Tibial artery (tissue), 4 donors: ENCODE data around the gene THADA.

Experiments used
- DNase-seq, 2 donors: peaks; one replicate each; pipeline ENCODE4 v3.0.0-alpha.2; 2019
- H3K27ac ChIP-seq, 2 donors: fragments of 200-600 bp; sonication (generic) in 1 of 2; 1 replicate in 1 of 2; 2 replicates in 1 of 2; pipeline ENCODE4 v1.5.1; 2018 to 2019; ENCODE audit warnings: mild to moderate bottlenecking in 1 of 2
- H3K27me3 ChIP-seq, 2 donors: fragments of 200-600 bp; sonication (generic) in 1 of 2; one replicate each; pipeline versions ENCODE4 v1.5.1 to v1.6.0; 2016 to 2019
- H3K36me3 ChIP-seq, 3 donors: fragments of 200-600 bp; sonication (generic) in 2 of 3; one replicate each; pipeline ENCODE4 v1.5.1; 2016 to 2019; ENCODE audit warnings: mild to moderate bottlenecking in 2 of 3
- H3K4me1 ChIP-seq, 4 donors: fragments of 200-600 bp; sonication (generic) in 2 of 4; 1 replicate in 3 of 4; 2 replicates in 1 of 4; pipeline ENCODE4 v1.5.1; 2016 to 2019
- H3K4me3 ChIP-seq, 2 donors: fragments of 200-600 bp; sonication (generic) in 1 of 2; 1 replicate in 1 of 2; 2 replicates in 1 of 2; pipeline ENCODE4 v1.5.1; 2018 to 2019; ENCODE audit warnings: mild to moderate bottlenecking in 2 of 2
- H3K9me3 ChIP-seq, 3 donors: fragments of 200-600 bp; sonication (generic) in 1 of 3; one replicate each; pipeline ENCODE4 v1.5.1; 2016 to 2019
- intact Hi-C: fragments of 100-400 bp; cut with DNase I; formaldehyde crosslinking; loops from one replicate; pipeline ENCODE4 v1.15.0; 2023; ENCODE audit warnings: low total_unique reads
- TF ChIP-seq, protein P1 (sequence below), 2 experiments: fragments of 200-600 bp in 1 of 2; fragments of 450-650 bp in 1 of 2; IDR thresholded peaks; one replicate each; pipeline ENCODE4 v1.5.1; 2017 to 2019; ENCODE audit warnings: antibody characterized with exemption in 2 of 2, mild to moderate bottlenecking in 1 of 2, moderate library complexity in 1 of 2

THADA gene

DNA sequence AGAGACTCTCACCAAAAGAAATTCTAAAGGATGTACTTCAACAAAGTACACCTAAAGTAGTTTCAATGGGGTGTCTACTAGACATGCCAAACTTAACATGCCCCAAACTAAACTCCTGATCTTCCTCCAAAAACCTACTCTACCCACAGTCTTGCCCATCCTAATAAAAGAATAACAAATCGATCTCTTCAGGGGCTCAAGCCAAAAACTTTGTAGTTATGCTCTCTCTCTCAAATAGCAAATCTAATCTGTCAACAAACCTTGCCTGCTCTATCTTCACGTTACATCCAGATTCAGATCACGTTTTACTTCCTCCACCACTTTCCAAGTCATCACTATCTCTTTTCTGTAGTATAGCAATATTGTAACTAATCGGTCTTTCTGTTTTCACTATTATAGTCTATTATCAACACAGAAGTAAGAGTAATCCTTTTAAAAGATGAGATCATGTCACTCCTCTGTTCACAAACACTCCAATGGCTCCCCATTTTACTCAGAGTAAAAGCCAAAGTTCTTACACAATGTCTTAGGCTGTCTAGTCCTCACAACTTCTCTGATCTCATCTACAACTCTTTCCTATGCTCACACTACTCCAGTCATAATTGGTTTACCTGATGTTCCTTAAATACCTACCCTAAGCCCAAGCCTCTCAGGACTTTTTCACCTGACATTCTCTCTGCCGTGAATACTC is 79.9 kb downstream of the THADA start:
- no peaks in the 10 kb centered on the region for H3K36me3 ChIP-seq
- intact Hi-C loops = no loop called here
- peaks cover 0 to 86% (median 56%) of the 10 kb centered on the region in 4 donors for H3K4me1 ChIP-seq
- H3K4me3 ChIP-seq = no peak overlapping the region
- H3K9me3 ChIP-seq = no peaks in the 10 kb centered on the region
- TF ChIP-seq, protein P1, sequence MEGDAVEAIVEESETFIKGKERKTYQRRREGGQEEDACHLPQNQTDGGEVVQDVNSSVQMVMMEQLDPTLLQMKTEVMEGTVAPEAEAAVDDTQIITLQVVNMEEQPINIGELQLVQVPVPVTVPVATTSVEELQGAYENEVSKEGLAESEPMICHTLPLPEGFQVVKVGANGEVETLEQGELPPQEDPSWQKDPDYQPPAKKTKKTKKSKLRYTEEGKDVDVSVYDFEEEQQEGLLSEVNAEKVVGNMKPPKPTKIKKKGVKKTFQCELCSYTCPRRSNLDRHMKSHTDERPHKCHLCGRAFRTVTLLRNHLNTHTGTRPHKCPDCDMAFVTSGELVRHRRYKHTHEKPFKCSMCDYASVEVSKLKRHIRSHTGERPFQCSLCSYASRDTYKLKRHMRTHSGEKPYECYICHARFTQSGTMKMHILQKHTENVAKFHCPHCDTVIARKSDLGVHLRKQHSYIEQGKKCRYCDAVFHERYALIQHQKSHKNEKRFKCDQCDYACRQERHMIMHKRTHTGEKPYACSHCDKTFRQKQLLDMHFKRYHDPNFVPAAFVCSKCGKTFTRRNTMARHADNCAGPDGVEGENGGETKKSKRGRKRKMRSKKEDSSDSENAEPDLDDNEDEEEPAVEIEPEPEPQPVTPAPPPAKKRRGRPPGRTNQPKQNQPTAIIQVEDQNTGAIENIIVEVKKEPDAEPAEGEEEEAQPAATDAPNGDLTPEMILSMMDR (IDR thresholded peaks at IDR 0.05) = no peak
- DNase-seq = no peak
- no peaks in the 10 kb centered on the region for H3K27me3 ChIP-seq
- peak overlapping the region; percentile 74 to 84 for H3K27ac ChIP-seq

DNA sequence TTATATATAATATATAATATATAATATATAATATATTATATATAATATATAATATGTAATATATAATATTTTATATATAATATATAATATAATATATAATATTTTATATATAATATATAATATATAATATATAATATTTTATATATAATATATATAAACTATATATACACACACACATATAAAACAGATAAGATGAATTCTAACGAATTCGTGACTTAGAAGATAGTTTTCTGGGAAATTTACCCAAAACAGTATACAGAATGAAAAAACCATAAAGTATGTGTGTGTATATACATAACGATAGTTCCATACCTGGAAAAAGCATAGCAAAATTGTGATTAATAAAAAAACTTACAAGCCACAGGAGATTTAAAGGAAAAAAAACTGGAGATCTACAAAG is 80.6 kb downstream of the THADA start:
- H3K4me1 ChIP-seq = peaks cover 0 to 81% (median 53%) of the 10 kb centered on the region in 4 donors
- intact Hi-C loops = no loop called here

DNA sequence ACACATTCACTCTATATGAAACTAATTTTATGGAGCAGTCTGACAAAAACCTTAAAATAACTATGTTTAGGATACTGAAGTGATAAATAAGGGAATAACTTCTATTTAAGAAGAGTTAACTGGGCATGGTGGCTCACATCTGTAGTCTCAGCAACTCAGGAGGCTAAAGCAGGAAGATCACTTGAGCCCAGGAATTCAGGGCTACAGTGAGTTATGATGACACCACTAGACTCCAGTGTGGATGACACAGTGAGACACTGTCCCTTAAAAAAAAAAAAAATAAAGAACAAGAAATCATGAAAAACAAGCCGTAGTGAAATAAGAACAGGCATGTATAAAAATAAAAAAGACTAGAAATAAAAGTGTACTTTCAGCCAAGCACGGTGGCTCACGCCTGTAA is 82.0 kb downstream of the THADA start:
- no peaks in the 10 kb centered on the region for H3K9me3 ChIP-seq
- intact Hi-C loops = no loop called here
- peaks cover 0 to 67% (median 40%) of the 10 kb centered on the region in 4 donors for H3K4me1 ChIP-seq
- H3K27ac ChIP-seq = peak overlapping the region; percentile 62 to 65
- H3K27me3 ChIP-seq = no peaks in the 10 kb centered on the region
- TF ChIP-seq, protein P1 (IDR thresholded peaks at IDR 0.05) = no peak
- H3K4me3 ChIP-seq = no peak overlapping the region
- H3K36me3 ChIP-seq = no peaks in the 10 kb centered on the region
- no peak for DNase-seq

More for the DNA sequence above, 80.6 kb downstream of the THADA start:
- Histone ChIP-seq H3K4me3 (no peak overlapping the region), H3K27me3 (no peaks in the 10 kb centered on the region), H3K9me3 (no peaks in the 10 kb centered on the region), H3K27ac (peak overlapping the region; percentile 74 to 84), H3K36me3 (no peaks in the 10 kb centered on the region)
- TF ChIP-seq, protein P1 (IDR thresholded peaks at IDR 0.05) = no peak
- no peak for DNase-seq

DNA sequence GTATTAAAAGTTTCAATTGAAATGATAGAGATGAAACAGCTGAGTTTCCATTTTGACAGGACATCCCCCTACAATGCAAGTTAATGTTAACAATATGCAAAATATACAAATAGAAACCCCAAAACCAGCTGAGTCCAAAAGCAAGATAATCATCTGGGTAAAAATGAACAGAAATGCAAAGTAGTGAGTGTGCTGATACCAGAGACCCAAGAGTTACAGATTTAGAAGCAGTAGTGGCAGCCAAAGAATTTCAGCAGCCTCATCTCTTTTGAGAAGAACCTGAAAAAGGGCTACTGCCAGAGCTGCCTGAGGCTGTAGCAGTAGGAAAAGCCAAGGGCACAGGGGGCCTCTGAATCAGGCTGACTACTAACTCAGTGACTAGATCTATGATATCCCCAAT is 82.6 kb downstream of the THADA start:
- Histone ChIP-seq H3K9me3 (no peaks in the 10 kb centered on the region), H3K36me3 (peaks cover 0 to 4% (median 0%) of the 10 kb centered on the region in 3 donors), H3K4me3 (no peak overlapping the region), H3K4me1 (peaks cover 0 to 61% (median 35%) of the 10 kb centered on the region in 4 donors), H3K27ac (peak overlapping the region; percentile 62 to 65), H3K27me3 (no peaks in the 10 kb centered on the region)
- TF ChIP-seq, protein P1 (IDR thresholded peaks at IDR 0.05) = no peak
- no peak for DNase-seq
- intact Hi-C loops = no loop called here

DNA sequence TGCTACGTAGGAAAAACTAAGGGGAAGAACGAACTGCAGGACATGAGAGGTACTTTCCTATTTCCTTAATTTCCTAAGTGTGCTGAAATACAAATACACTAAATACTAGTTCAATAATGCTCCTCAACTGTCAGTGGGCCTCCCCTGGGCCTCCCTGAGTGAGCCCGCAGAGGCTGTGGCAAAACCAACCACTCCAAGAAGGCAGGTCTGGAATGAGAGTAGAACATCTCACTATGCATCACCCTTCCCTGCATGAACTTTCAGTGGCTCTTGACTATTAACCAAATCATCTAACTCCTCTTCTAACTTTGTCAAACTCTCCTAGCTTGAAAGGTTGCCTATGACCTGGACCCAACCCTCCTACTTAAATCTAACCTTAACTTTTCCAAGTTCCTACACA is 84.6 kb downstream of the THADA start:
- H3K9me3 ChIP-seq = no peaks in the 10 kb centered on the region
- peak overlapping the region; percentile 62 to 65 for H3K27ac ChIP-seq
- TF ChIP-seq, protein P1 (IDR thresholded peaks at IDR 0.05) = no peak
- H3K27me3 ChIP-seq = no peaks in the 10 kb centered on the region
- H3K4me1 ChIP-seq = peaks cover 0 to 41% (median 19%) of the 10 kb centered on the region in 4 donors
- H3K4me3 ChIP-seq = no peak overlapping the region
- peaks cover 0 to 10% (median 0%) of the 10 kb centered on the region in 3 donors for H3K36me3 ChIP-seq
- DNase-seq = no peak
- intact Hi-C loops = no loop called here
